ENCODE results near the gene PSMB8.

Gene PSMB8

DNA sequence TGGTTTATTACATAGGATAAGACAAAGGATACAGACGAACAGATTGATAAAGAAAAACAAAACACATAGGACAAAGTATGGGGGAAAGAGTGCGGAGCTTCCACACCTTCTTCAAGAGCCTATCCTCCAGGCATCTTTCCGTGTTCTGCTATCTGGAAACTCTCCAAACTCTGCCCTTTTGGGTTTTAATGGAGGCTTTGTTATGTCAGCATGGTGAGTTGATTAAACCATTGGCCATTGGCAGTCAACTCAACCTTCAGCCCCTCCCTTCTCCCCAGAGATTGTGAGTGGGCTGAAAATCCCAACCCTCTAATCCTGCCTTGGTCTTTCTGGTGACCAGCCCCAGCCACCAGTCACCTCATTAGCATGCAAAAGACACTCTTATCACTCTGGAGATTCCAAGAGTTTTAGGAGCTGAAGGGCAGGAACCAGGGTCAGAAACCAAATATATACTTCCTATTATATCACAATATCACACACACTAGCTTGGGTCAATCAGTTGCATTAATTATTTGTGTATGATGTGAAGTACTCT, 50.9 kb downstream of the PSMB8 start:
- no peak for DNase-seq
